Measurements from ENCODE around the gene SLC44A1.

SLC44A1 gene

GRCh38 chr9:105244003-105244733, at the start of gene SLC44A1:
Gene SLC44A1, plus strand, starts transcription at chr9:105244651. Its CDS starts 218 bp downstream, at chr9:105244869.
- DNase-seq: peak; percentile 59

- DNase-seq: no peak
Observed at GRCh38 chr9:105195259-105195658, 49.2 kb upstream of the SLC44A1 start.

GRCh38 chr9:105198023-105198422, 46.4 kb upstream of the SLC44A1 start:
- no peak for DNase-seq

GRCh38 chr9:105198865-105199264, 45.6 kb upstream of the SLC44A1 start:
- DNase-seq: no peak

GRCh38 chr9:105204416-105204815, 40.0 kb upstream of the SLC44A1 start:
- no peak for DNase-seq

- DNase-seq: no peak
Observed at GRCh38 chr9:105205787-105206495, 38.5 kb upstream of the SLC44A1 start.

- peak; percentile 10 for DNase-seq
Observed at GRCh38 chr9:105206496-105206820, 38.0 kb upstream of the SLC44A1 start.

GRCh38 chr9:105206821-105207699, 37.4 kb upstream of the SLC44A1 start:
- no peak for DNase-seq

- DNase-seq: no peak
Observed at GRCh38 chr9:105216440-105217178, 27.8 kb upstream of the SLC44A1 start.

GRCh38 chr9:105218673-105219072, 25.8 kb upstream of the SLC44A1 start:
- DNase-seq: peak; percentile 25

- no peak for DNase-seq
Observed at GRCh38 chr9:105219291-105219805, 25.1 kb upstream of the SLC44A1 start.

- DNase-seq: no peak
Observed at GRCh38 chr9:105220451-105220850, 24.0 kb upstream of the SLC44A1 start.

GRCh38 chr9:105223544-105224140, 20.8 kb upstream of the SLC44A1 start:
- DNase-seq: no peak

GRCh38 chr9:105226055-105226454, 18.4 kb upstream of the SLC44A1 start:
- no peak for DNase-seq

GRCh38 chr9:105232207-105232606, 12.2 kb upstream of the SLC44A1 start:
- DNase-seq: no peak

- no peak for DNase-seq
Observed at GRCh38 chr9:105233873-105234272, 10.6 kb upstream of the SLC44A1 start.

- no peak for DNase-seq
Observed at GRCh38 chr9:105236261-105236660, 8.2 kb upstream of the SLC44A1 start.

GRCh38 chr9:105237246-105237645, 7.2 kb upstream of the SLC44A1 start:
- DNase-seq: no peak

- DNase-seq: no peak
Observed at GRCh38 chr9:105238302-105238701, 6.1 kb upstream of the SLC44A1 start.

GRCh38 chr9:105241356-105242043, 3.0 kb upstream of the SLC44A1 start:
- no peak for DNase-seq

- no peak for DNase-seq
Observed at GRCh38 chr9:105242062-105242461, 2.4 kb upstream of the SLC44A1 start.

GRCh38 chr9:105242557-105242956, 1.9 kb upstream of the SLC44A1 start:
- DNase-seq: no peak
